K562 (cell line): ENCODE results near the gene DNMBP. TPM values are rescaled to one million over a fixed set of nuclear protein-coding genes. Genes with fewer than 3 reads are reported as not detected.

ENCODE experiments used
- ATAC-seq: fragments of 200-7000 bp; cut with Tn5 transposase; 3 replicates; pipeline ENCODE4 v1.9.1; 2020; ENCODE audit warnings: moderate library complexity
- BruUV-seq: library from RNA; stranded (reverse); fragments of 400-500 nt; replicated peaks from 2 replicates; lab custom pipeline; 2021; lab: Mats Ljungman, UMichigan
- CTCF ChIA-PET: fragments of 300-600 bp; formaldehyde crosslinking; extraction: SDS; loops from one replicate; lab custom pipeline; 2021; ENCODE audit warnings: low intra/inter-chr PET ratio; lab: Yijun Ruan, JAX
- POLR2A ChIA-PET: fragments of 300-600, 350-650 bp; sonication (Branson Sonifier 250); formaldehyde crosslinking; extraction: SDS; loops from one replicate; lab custom pipeline; 2021; ENCODE audit warnings: antibody characterized with exemption, inconsistent platforms; lab: Yijun Ruan, JAX
- DNase-seq, 4 experiments: peaks; one replicate each; pipeline versions ENCODE4 v3.0.0 to v3.0.0-alpha.2; 2011 to 2018; ENCODE audit warnings: low spot score in 3 of 4, mixed read lengths in 3 of 4; ENCODE audit errors: extremely low read depth in 1 of 4
- FAIRE-seq: peaks from 2 replicates; lab custom pipeline; 2011; peaks lifted over from hg19 to GRCh38; lab: Jason Lieb, UNC
- H2AFZ ChIP-seq: 2 replicates; pipeline ENCODE4 v1.6.0; 2011; ENCODE audit warnings: low read depth, low read length, control low read depth, inconsistent platforms
- H3K27ac ChIP-seq: fragments of 200-600 bp; 3 replicates; pipeline ENCODE4 v1.8.0; 2011; ENCODE audit warnings: low read depth, mild to moderate bottlenecking, control low read depth, inconsistent platforms, low read length, moderate library complexity, mixed read lengths; ENCODE audit errors: extremely low read depth
- H3K27me3 ChIP-seq, 2 experiments: fragments of 300-600 bp in 1 of 2; 2 replicates in 1 of 2; 3 replicates in 1 of 2; pipeline versions ENCODE4 v1.6.0 to v1.8.0; 2011; ENCODE audit warnings: inconsistent platforms in 2 of 2, low read length in 2 of 2, mild to moderate bottlenecking in 1 of 2, mixed read lengths in 1 of 2, moderate library complexity in 1 of 2; ENCODE audit not compliant: control insufficient read depth in 2 of 2, insufficient read depth in 2 of 2
- H3K36me3 ChIP-seq: fragments of 300-600 bp; 3 replicates; pipeline ENCODE4 v1.8.0; 2011; ENCODE audit warnings: mild to moderate bottlenecking, low read length, inconsistent platforms; ENCODE audit not compliant: control insufficient read depth, insufficient read depth
- H3K4me1 ChIP-seq, 2 experiments: fragments of 200-600 bp in 1 of 2; replicated peaks in 1 of 2; 2 replicates in 1 of 2; 3 replicates in 1 of 2; pipeline versions ENCODE4 v1.5.1 to v1.8.0; 2011; ENCODE audit warnings: inconsistent platforms in 2 of 2, low read length in 2 of 2, mild to moderate bottlenecking in 1 of 2, mixed read lengths in 1 of 2, moderate library complexity in 1 of 2; ENCODE audit not compliant: control insufficient read depth in 2 of 2, insufficient read depth in 2 of 2
- H3K4me2 ChIP-seq: 2 replicates; pipeline ENCODE4 v1.6.1; 2011; ENCODE audit warnings: low read length, control low read depth, inconsistent platforms, mixed read lengths; ENCODE audit not compliant: insufficient read depth
- H3K4me3 ChIP-seq: fragments of 200-600 bp; sonication (generic), shearing (Covaris generic); 2 replicates; pipeline ENCODE4 v1.5.1; 2016; ENCODE audit warnings: control low read depth, inconsistent platforms
- H3K79me2 ChIP-seq: fragments of 200-600 bp; 3 replicates; pipeline ENCODE4 v1.8.0; 2011; ENCODE audit warnings: low read length, inconsistent platforms; ENCODE audit not compliant: control insufficient read depth, insufficient read depth
- H3K9ac ChIP-seq, 2 experiments: 2 replicates each; pipeline versions ENCODE4 v1.6.0 to v1.6.1; 2011; ENCODE audit warnings: low read depth in 2 of 2, low read length in 2 of 2, control low read depth in 1 of 2, inconsistent platforms in 1 of 2, mild to moderate bottlenecking in 1 of 2, mixed read lengths in 1 of 2; ENCODE audit not compliant: insufficient read depth in 1 of 2
- H3K9me1 ChIP-seq: one replicate; pipeline ENCODE4 v1.6.0; 2011; ENCODE audit warnings: inconsistent platforms, mild to moderate bottlenecking, low read length, moderate library complexity; ENCODE audit not compliant: control insufficient read depth, insufficient read depth
- H3K9me3 ChIP-seq: replicated peaks from 2 replicates; pipeline ENCODE4 v1.5.1; 2011; ENCODE audit warnings: low read depth, low read length, inconsistent platforms; ENCODE audit not compliant: control insufficient read depth, insufficient read depth
- H4K20me1 ChIP-seq: replicated peaks from 2 replicates; pipeline ENCODE4 v1.6.1; 2011; ENCODE audit warnings: low read length, inconsistent platforms, mixed read lengths; ENCODE audit not compliant: control insufficient read depth, insufficient read depth
- CCAR2 ChIP-seq: fragments of 200-400 bp; formaldehyde crosslinking; IDR thresholded peaks from 2 replicates; pipeline ENCODE4 v1.6.1; 2017; ENCODE audit warnings: mild to moderate bottlenecking, low read depth, low read length
- EZH2 ChIP-seq: IDR thresholded peaks from 2 replicates; pipeline ENCODE4 v1.6.1; 2012; ENCODE audit warnings: low read depth, mild to moderate bottlenecking, inconsistent platforms, low read length, borderline replicate concordance
- MCM5 ChIP-seq: fragments of 450-650 bp; IDR thresholded peaks from 2 replicates; pipeline ENCODE4 v1.6.1; 2016; ENCODE audit warnings: low read depth
- PBX2 ChIP-seq, 2 experiments: IDR thresholded peaks in 1 of 2; conservative IDR thresholded peaks in 1 of 2; 2 replicates each; pipeline ENCODE4 v1.6.1; 2016; ENCODE audit warnings: low read depth in 2 of 2, mild to moderate bottlenecking in 1 of 2, missing compliant biosample characterization in 1 of 2, missing genetic modification characterization in 1 of 2, moderate library complexity in 1 of 2
- RUNX1 ChIP-seq: sonication (generic); IDR thresholded peaks from 2 replicates; pipeline ENCODE4 v1.6.1; 2016; ENCODE audit warnings: antibody characterized with exemption, low read depth
- TCF3 ChIP-seq: sonication (generic); formaldehyde crosslinking; IDR thresholded peaks from 2 replicates; pipeline ENCODE4 v1.4.0; 2020; ENCODE audit warnings: mild to moderate bottlenecking, missing genetic modification reagents
- ZNF280A ChIP-seq: fragments of 450-650 bp; IDR thresholded peaks from 2 replicates; pipeline ENCODE4 v1.6.1; 2018; ENCODE audit warnings: mild to moderate bottlenecking, low read depth; ENCODE audit not compliant: partially characterized antibody
- ZNF830 ChIP-seq: fragments of 250-450 bp; sonication (Bioruptor Pico); IDR thresholded peaks from 2 replicates; pipeline ENCODE4 v1.5.0; 2021; ENCODE audit warnings: mild to moderate bottlenecking
- WGBS: fragments of 100-300 bp; shearing (Covaris generic); methylation state at CpG from one replicate; pipeline ENCODE4 v1.1.6; 2016; ENCODE audit warnings: low coverage, mixed read lengths; ENCODE audit not compliant: insufficient coverage; ENCODE audit errors: missing lambda C conversion rate; 5-methylcytosine and 5-hydroxymethylcytosine counted together
- in situ Hi-C: fragments of 300-500 bp; cut with MboI; formaldehyde crosslinking; loops from 4 replicates; pipeline ENCODE4 v1.15.0; 2018; ENCODE audit warnings: inconsistent platforms, mixed read lengths
- intact Hi-C: fragments of 100-400 bp; cut with micrococcal nuclease; formaldehyde crosslinking; loops from 2 replicates; pipeline ENCODE4 v1.14.2; 2022
- polyA plus RNA-seq, 8 experiments: library from polyadenylated mRNA; depleted of rRNA in 4 of 8; stranded (reverse) in 5 of 8; unstranded in 3 of 8; fragments of >200 nt; fragmentation: Nextera tagmentation in 2 of 8; fragmentation: Illumina TruSeq in 1 of 8; extraction: Ambion mirVana in 2 of 8; extraction: Trizol in 1 of 8; gene quantifications; 2 replicates each; pipeline versions ENCODE4 v1.2.1 to v1.2.3, GENCODE V29; 2011 to 2014; ENCODE audit warnings: inconsistent platforms in 1 of 8, missing spikeins in 1 of 8
- total RNA-seq, 7 experiments: library from RNA; depleted of rRNA in 6 of 7; stranded (reverse); fragments of >200 nt in 6 of 7; fragmentation: Illumina TruSeq in 2 of 7; extraction: Trizol in 2 of 7; gene quantifications; 2 replicates each; pipeline versions ENCODE4 v1.2.1 to v1.2.3, GENCODE V29; 2011 to 2021; ENCODE audit warnings: low replicate concordance in 1 of 7

Gene DNMBP
- total and polyA plus RNA-seq, 9 of the 15 experiments (the other 6 are each of a cell fraction or from before 2014, with no cell fraction given), result 0.83 to 3.7 (median 2.2) TPM

- H3K36me3 ChIP-seq, result no peaks in the 10 kb centered on the region
- in situ Hi-C loops (no loop called here), intact Hi-C loops (no loop called here)
- H3K9ac ChIP-seq, result no peak overlapping the region
- no peaks in the 10 kb centered on the region for H3K9me1 ChIP-seq
- H3K27me3 ChIP-seq, result no peaks in the 10 kb centered on the region
- WGBS, result 33% methylated on average over 7 of the region's 7 CpGs
- H3K79me2 ChIP-seq, result no peaks in the 10 kb centered on the region
- ChIA-PET CTCF (no interaction called here), POLR2A (no interaction called here)
- H3K4me2 ChIP-seq, result no peak overlapping the region
- no peaks in the 10 kb centered on the region for H3K9me3 ChIP-seq
- H3K4me3 ChIP-seq, result no peak overlapping the region
- no peak for DNase-seq
- no peak for FAIRE-seq
- no TSS peak for BruUV-seq
- no peak overlapping the region for H2AFZ ChIP-seq
- H4K20me1 ChIP-seq, result no peaks in the 10 kb centered on the region
- no peak for TF ChIP-seq ZNF830 (CRISPR knock-in tag)
- no peak for TF ChIP-seq EZH2
- no peak for TF ChIP-seq TCF3 (CRISPR knock-in tag)
- no peak for TF ChIP-seq CCAR2
- no peak for TF ChIP-seq ZNF280A
- TF ChIP-seq PBX2 (CRISPR knock-in tag; IDR thresholded peaks at IDR 0.05; ENCODE audit: low read depth), result no peak
- no peak for TF ChIP-seq PBX2 (tag; conservative IDR thresholded peaks at IDR 0.05; ENCODE audit: low read depth)
- TF ChIP-seq MCM5, result no peak
- no peak for TF ChIP-seq RUNX1
- no peaks in the 10 kb centered on the region for H3K4me1 ChIP-seq
- H3K27ac ChIP-seq, result no peak overlapping the region
- no peak for ATAC-seq
Observed at GRCh38 chr10:99941942-99942820, 67.6 kb downstream of the DNMBP start.
